HG03159 (cell line): ENCODE data around the gene MBNL3.
"Not testable (repeated sequence)": the region's sequence is repeated elsewhere in the genome, so short reads cannot be mapped to it uniquely, and the experiment has no call there.

Experiments used
- ATAC-seq: cut with Tn5 transposase; IDR thresholded peaks from one replicate; pipeline ENCODE4 v1.9.1; 2021; ENCODE audit warnings: mild to moderate bottlenecking, moderate library complexity; ENCODE audit not compliant: unreplicated experiment

Gene MBNL3

GRCh38 chrX:132384301-132384700, 104.5 kb downstream of the MBNL3 start:
- ATAC-seq, result no peak

- no peak for ATAC-seq
Measured at GRCh38 chrX:132382068-132382467, 106.8 kb downstream of the MBNL3 start.

- no peak for ATAC-seq
Measured at GRCh38 chrX:132378281-132378680, 110.6 kb downstream of the MBNL3 start.

- no peak for ATAC-seq
Measured at GRCh38 chrX:132375941-132376340, 112.9 kb downstream of the MBNL3 start.

- no peak for ATAC-seq
Measured at GRCh38 chrX:132373610-132374009, 115.2 kb downstream of the MBNL3 start.

- ATAC-seq, result no peak
Measured at GRCh38 chrX:132369617-132370326, 119.1 kb downstream of the MBNL3 start.

GRCh38 chrX:132367984-132368383, 120.9 kb downstream of the MBNL3 start:
- no peak for ATAC-seq

GRCh38 chrX:132367314-132367713, 121.5 kb downstream of the MBNL3 start:
- no peak for ATAC-seq

GRCh38 chrX:132365490-132365889, 123.3 kb downstream of the MBNL3 start:
- no peak for ATAC-seq

GRCh38 chrX:132364313-132364712, 124.5 kb downstream of the MBNL3 start:
- no peak for ATAC-seq

GRCh38 chrX:132353430-132353829, 135.4 kb downstream of the MBNL3 start:
- ATAC-seq, result no peak

- ATAC-seq, result no peak
Measured at GRCh38 chrX:132336172-132336571, 152.7 kb downstream of the MBNL3 start.

GRCh38 chrX:132333351-132333750, 155.5 kb downstream of the MBNL3 start:
- ATAC-seq, result no peak

GRCh38 chrX:132331532-132331931, 157.3 kb downstream of the MBNL3 start:
- ATAC-seq, result no peak

GRCh38 chrX:132331000-132331399, 157.8 kb downstream of the MBNL3 start:
- no peak for ATAC-seq

- no peak for ATAC-seq
Measured at GRCh38 chrX:132330156-132330729, 158.6 kb downstream of the MBNL3 start.

- ATAC-seq, result not testable (repeated sequence)
Measured at GRCh38 chrX:132326960-132327359, 161.9 kb downstream of the MBNL3 start.
